Cortex of kidney (tissue), 1 donor: Measurements from ENCODE around the gene HOXB9.

ENCODE experiments used
- DNase-seq: peaks from one replicate; lab custom pipeline; 2025; lab: John Stamatoyannopoulos, UW

Gene HOXB9

GRCh38 chr17:48626245-48627117 is at the start of gene HOXB9:
Gene HOXB9, minus strand, starts transcription at chr17:48626358. Its CDS starts 89 bp downstream, at chr17:48626269.
- DNase-seq, result no peak

GRCh38 chr17:48672340-48672739 is 46.2 kb upstream of the HOXB9 start:
- DNase-seq, result no peak

- no peak for DNase-seq
Observed at GRCh38 chr17:48671697-48672171, 45.6 kb upstream of the HOXB9 start.

- no peak for DNase-seq
Observed at GRCh38 chr17:48663134-48663924, 37.2 kb upstream of the HOXB9 start.

- no peak for DNase-seq
Observed at GRCh38 chr17:48655913-48656312, 29.8 kb upstream of the HOXB9 start.

GRCh38 chr17:48649741-48650140 is 23.6 kb upstream of the HOXB9 start:
- no peak for DNase-seq

GRCh38 chr17:48647963-48648245 is 21.7 kb upstream of the HOXB9 start:
- no peak for DNase-seq

GRCh38 chr17:48647103-48647962 is 21.2 kb upstream of the HOXB9 start:
- no peak for DNase-seq

GRCh38 chr17:48646183-48647102 is 20.3 kb upstream of the HOXB9 start:
- DNase-seq, result no peak

GRCh38 chr17:48645639-48646182 is 19.6 kb upstream of the HOXB9 start:
- no peak for DNase-seq

- DNase-seq, result no peak
Observed at GRCh38 chr17:48644910-48645557, 18.9 kb upstream of the HOXB9 start.

- DNase-seq, result no peak
Observed at GRCh38 chr17:48644159-48644558, 18.0 kb upstream of the HOXB9 start.

- no peak for DNase-seq
Observed at GRCh38 chr17:48643697-48644012, 17.5 kb upstream of the HOXB9 start.

GRCh38 chr17:48642843-48643696 is 16.9 kb upstream of the HOXB9 start:
- DNase-seq, result no peak

- DNase-seq, result no peak
Observed at GRCh38 chr17:48642059-48642842, 16.1 kb upstream of the HOXB9 start.

GRCh38 chr17:48641541-48642058 is 15.4 kb upstream of the HOXB9 start:
- DNase-seq, result no peak

- no peak for DNase-seq
Observed at GRCh38 chr17:48640858-48641180, 14.7 kb upstream of the HOXB9 start.

GRCh38 chr17:48639982-48640857 is 14.1 kb upstream of the HOXB9 start:
- no peak for DNase-seq
